Naive thymus-derived CD8-positive, alpha-beta T cell (primary cell): Measurements from ENCODE around the gene SFMBT2. TPM values are rescaled to one million over a fixed set of nuclear protein-coding genes. Genes with fewer than 3 reads are reported as not detected.

Experiments used
- ATAC-seq, 2 donors: fragments of 150-1000 bp; cut with Tn5 transposase in 1 of 2; sonication (Bioruptor Pico), chemical (Tn5 transposase) in 1 of 2; 1 replicate in 1 of 2; 2 replicates in 1 of 2; pipeline ENCODE4 v1.10.0; 2021; ENCODE audit warnings: mild to moderate bottlenecking in 2 of 2, moderate library complexity in 2 of 2
- POLR2A ChIA-PET: fragments of 350-600 bp; sonication (Branson Sonifier 250); formaldehyde crosslinking; loops from one replicate; lab custom pipeline; 2021; ENCODE audit warnings: antibody characterized with exemption; lab: Charles Lee
- DNase-seq, 10 donors: peaks; one replicate each; pipeline versions ENCODE4 v3.0.0 to v3.0.0-alpha.2; 2020 to 2022
- H3K27ac Mint-ChIP-seq, 10 donors: one replicate each; pipeline ENCODE4 v1.8.0; 2020 to 2022; ENCODE audit warnings: mild to moderate bottlenecking in 10 of 10, mixed read lengths in 10 of 10, moderate library complexity in 4 of 10, inconsistent platforms in 1 of 10
- H3K27me3 Mint-ChIP-seq, 5 donors: one replicate each; pipeline ENCODE4 v1.8.0; 2021 to 2022; ENCODE audit warnings: mixed read lengths in 5 of 5
- H3K36me3 Mint-ChIP-seq, 3 donors: one replicate each; pipeline ENCODE4 v1.8.0; 2020 to 2022; ENCODE audit warnings: mixed read lengths in 3 of 3, mild to moderate bottlenecking in 2 of 3, inconsistent platforms in 1 of 3
- H3K4me1 Mint-ChIP-seq, 4 donors: one replicate each; pipeline ENCODE4 v1.8.0; 2021 to 2022; ENCODE audit warnings: mixed read lengths in 4 of 4
- H3K4me3 Mint-ChIP-seq, 10 donors: one replicate each; pipeline ENCODE4 v1.8.0; 2020 to 2022; ENCODE audit warnings: mild to moderate bottlenecking in 10 of 10, mixed read lengths in 10 of 10, moderate library complexity in 6 of 10, inconsistent platforms in 1 of 10
- H3K9me3 Mint-ChIP-seq, 9 donors: one replicate each; pipeline ENCODE4 v1.8.0; 2020 to 2022; ENCODE audit warnings: mixed read lengths in 9 of 9, mild to moderate bottlenecking in 3 of 9, inconsistent platforms in 1 of 9, moderate library complexity in 1 of 9
- polyA plus RNA-seq, 3 donors: library from polyadenylated mRNA; unstranded; fragments of 300-500 nt; fragmentation: Illumina TruSeq; gene quantifications; one replicate each; pipeline ENCODE4 v1.2.3, GENCODE V29; 2021
- total RNA-seq, 8 experiments: library from RNA in 2 of 8; stranded (reverse) in 2 of 8; gene quantifications; one replicate each; pipeline ENCODE4 v1.2.3 and lab custom pipeline; 2021 to 2026

The SFMBT2 gene
- total and polyA plus RNA-seq, 5 experiments from 2014 or later: 2.2 to 31.8 (median 6.7) TPM

- H3K27me3 Mint-ChIP-seq: peaks cover 0 to 2% (median 0%) of the 10 kb centered on the region in 5 donors
- POLR2A ChIA-PET: no interaction called here
- H3K9me3 Mint-ChIP-seq: no peaks in the 10 kb centered on the region
- peaks cover 5 to 22% (median 16%) of the 10 kb centered on the region in 4 donors for H3K4me1 Mint-ChIP-seq
- DNase-seq: no peak
- peaks cover 0 to 6% (median 4%) of the 10 kb centered on the region in 3 donors for H3K36me3 Mint-ChIP-seq
- no peak overlapping the region for H3K27ac Mint-ChIP-seq
- H3K4me3 Mint-ChIP-seq: no peak overlapping the region
- no peak for ATAC-seq
Observed at GRCh38 chr10:7153750-7154149, 257.1 kb downstream of the SFMBT2 start.

GRCh38 chr10:7152982-7153381, 257.9 kb downstream of the SFMBT2 start:
- peaks cover 5 to 18% (median 13%) of the 10 kb centered on the region in 4 donors for H3K4me1 Mint-ChIP-seq
- no peak for ATAC-seq
- no peak for DNase-seq
- peaks cover 0 to 4% (median 1%) of the 10 kb centered on the region in 5 donors for H3K27me3 Mint-ChIP-seq
- H3K9me3 Mint-ChIP-seq: no peaks in the 10 kb centered on the region
- no peak overlapping the region for H3K27ac Mint-ChIP-seq
- POLR2A ChIA-PET: interaction anchor here (1.2 kb wide), 1 partner anchor 72 kb away, joined by 3 read pairs; no protein-coding TSS in a partner anchor
- H3K4me3 Mint-ChIP-seq: no peak overlapping the region
- peaks cover 0 to 4% (median 1%) of the 10 kb centered on the region in 3 donors for H3K36me3 Mint-ChIP-seq

GRCh38 chr10:7152341-7152740, 258.5 kb downstream of the SFMBT2 start:
- Mint-ChIP-seq H3K9me3 (no peaks in the 10 kb centered on the region), H3K4me1 (peaks cover 5 to 11% (median 8%) of the 10 kb centered on the region in 4 donors), H3K27ac (no peak overlapping the region), H3K36me3 (no peaks in the 10 kb centered on the region), H3K4me3 (no peak overlapping the region), H3K27me3 (peaks cover 0 to 4% (median 1%) of the 10 kb centered on the region in 5 donors)
- no peak for ATAC-seq
- no peak for DNase-seq
- POLR2A ChIA-PET: interaction anchor here (1.2 kb wide), 1 partner anchor 73 kb away, joined by 3 read pairs; no protein-coding TSS in a partner anchor

GRCh38 chr10:7151538-7151937, 259.3 kb downstream of the SFMBT2 start:
- H3K27me3 Mint-ChIP-seq: peaks cover 0 to 11% (median 1%) of the 10 kb centered on the region in 5 donors
- DNase-seq: no peak
- no peak for ATAC-seq
- POLR2A ChIA-PET: interaction anchor here (0.7 kb wide), 1 partner anchor 35 kb away, joined by 4 read pairs; no protein-coding TSS in a partner anchor
- H3K36me3 Mint-ChIP-seq: no peaks in the 10 kb centered on the region
- peaks cover 0 to 3% (median under 1%) of the 10 kb centered on the region in 4 donors for H3K4me1 Mint-ChIP-seq
- H3K27ac Mint-ChIP-seq: no peak overlapping the region
- H3K4me3 Mint-ChIP-seq: no peak overlapping the region
- H3K9me3 Mint-ChIP-seq: no peaks in the 10 kb centered on the region

GRCh38 chr10:7150349-7150748, 260.5 kb downstream of the SFMBT2 start:
- Mint-ChIP-seq H3K4me1 (peaks cover 0 to 1% (median 0%) of the 10 kb centered on the region in 4 donors), H3K27ac (no peak overlapping the region), H3K4me3 (no peak overlapping the region), H3K27me3 (peaks cover 0 to 13% (median 1%) of the 10 kb centered on the region in 5 donors), H3K9me3 (no peaks in the 10 kb centered on the region), H3K36me3 (no peaks in the 10 kb centered on the region)
- ATAC-seq: no peak
- POLR2A ChIA-PET: no interaction called here
- DNase-seq: no peak

GRCh38 chr10:7146189-7146588, 264.6 kb downstream of the SFMBT2 start:
- Mint-ChIP-seq H3K4me3 (no peak overlapping the region), H3K27ac (no peak overlapping the region), H3K9me3 (peaks cover 0 to 3% (median 0%) of the 10 kb centered on the region in 9 donors), H3K27me3 (peaks cover 0 to 16% (median 9%) of the 10 kb centered on the region in 5 donors), H3K36me3 (peaks cover 0 to 5% (median 0%) of the 10 kb centered on the region in 3 donors), H3K4me1 (peaks cover 0 to 4% (median 0%) of the 10 kb centered on the region in 4 donors)
- POLR2A ChIA-PET: no interaction called here
- ATAC-seq: no peak
- no peak for DNase-seq

- POLR2A ChIA-PET: no interaction called here
- peaks cover 0 to 8% (median 6%) of the 10 kb centered on the region in 5 donors for H3K27me3 Mint-ChIP-seq
- ATAC-seq (no peak), DNase-seq (no peak)
- no peaks in the 10 kb centered on the region for H3K36me3 Mint-ChIP-seq
- no peaks in the 10 kb centered on the region for H3K9me3 Mint-ChIP-seq
- H3K27ac Mint-ChIP-seq: peak overlapping the region in 3 of 10 donors; percentile 29 to 69 (median 35)
- peaks cover 7 to 12% (median 11%) of the 10 kb centered on the region in 4 donors for H3K4me1 Mint-ChIP-seq
- H3K4me3 Mint-ChIP-seq: no peak overlapping the region
Observed at GRCh38 chr10:7136016-7136415, 274.8 kb downstream of the SFMBT2 start.

- Mint-ChIP-seq H3K36me3 (no peaks in the 10 kb centered on the region), H3K27me3 (peaks cover 0 to 8% (median 6%) of the 10 kb centered on the region in 5 donors), H3K27ac (no peak overlapping the region), H3K9me3 (no peaks in the 10 kb centered on the region), H3K4me3 (no peak overlapping the region), H3K4me1 (peaks cover 7 to 12% (median 11%) of the 10 kb centered on the region in 4 donors)
- ATAC-seq (no peak), DNase-seq (no peak)
- POLR2A ChIA-PET: no interaction called here
Observed at GRCh38 chr10:7135188-7135587, 275.6 kb downstream of the SFMBT2 start.

GRCh38 chr10:7134448-7134847, 276.4 kb downstream of the SFMBT2 start:
- Mint-ChIP-seq H3K9me3 (no peaks in the 10 kb centered on the region), H3K27me3 (peaks cover 0 to 8% (median 6%) of the 10 kb centered on the region in 5 donors), H3K4me3 (peak overlapping the region in 4 of 10 donors; percentile 3 to 63 (median 12)), H3K27ac (peak overlapping the region in 1 of 10 donors; percentile 3), H3K36me3 (no peaks in the 10 kb centered on the region), H3K4me1 (peaks cover 7 to 12% (median 11%) of the 10 kb centered on the region in 4 donors)
- ATAC-seq: peak in 1 of 2 donors; percentile 83
- peak in 3 of 10 donors; percentile 2 to 26 (median 19) for DNase-seq
- POLR2A ChIA-PET: interaction anchor here (0.6 kb wide), 1 partner anchor 1198 kb away, joined by 5 read pairs; no protein-coding TSS in a partner anchor

GRCh38 chr10:7133958-7134357, 276.9 kb downstream of the SFMBT2 start:
- peak overlapping the region in 2 of 10 donors; percentile 5 to 63 for H3K4me3 Mint-ChIP-seq
- ATAC-seq (no peak), DNase-seq (no peak)
- peaks cover 0 to 8% (median 6%) of the 10 kb centered on the region in 5 donors for H3K27me3 Mint-ChIP-seq
- H3K36me3 Mint-ChIP-seq: no peaks in the 10 kb centered on the region
- H3K27ac Mint-ChIP-seq: no peak overlapping the region
- POLR2A ChIA-PET: no interaction called here
- no peaks in the 10 kb centered on the region for H3K9me3 Mint-ChIP-seq
- H3K4me1 Mint-ChIP-seq: peaks cover 7 to 12% (median 11%) of the 10 kb centered on the region in 4 donors

- ATAC-seq: no peak
- POLR2A ChIA-PET: no interaction called here
- Mint-ChIP-seq H3K4me1 (peaks cover 7 to 12% (median 11%) of the 10 kb centered on the region in 4 donors), H3K4me3 (no peak overlapping the region), H3K36me3 (no peaks in the 10 kb centered on the region), H3K27me3 (peaks cover 0 to 8% (median 6%) of the 10 kb centered on the region in 5 donors), H3K27ac (no peak overlapping the region), H3K9me3 (no peaks in the 10 kb centered on the region)
- DNase-seq: no peak
Observed at GRCh38 chr10:7133278-7133677, 277.6 kb downstream of the SFMBT2 start.

- POLR2A ChIA-PET: no interaction called here
- Mint-ChIP-seq H3K27me3 (no peaks in the 10 kb centered on the region), H3K36me3 (no peaks in the 10 kb centered on the region), H3K4me1 (peaks cover 7 to 12% (median 9%) of the 10 kb centered on the region in 4 donors), H3K4me3 (no peak overlapping the region), H3K9me3 (no peaks in the 10 kb centered on the region), H3K27ac (peak overlapping the region in 1 of 10 donors; percentile 22)
- ATAC-seq (no peak), DNase-seq (no peak)
Observed at GRCh38 chr10:7130191-7130911, 280.5 kb downstream of the SFMBT2 start.

GRCh38 chr10:7123774-7124173, 287.1 kb downstream of the SFMBT2 start:
- Mint-ChIP-seq H3K27ac (peak overlapping the region in 3 of 10 donors; percentile 17 to 98 (median 54)), H3K27me3 (peaks cover 0 to 2% (median 0%) of the 10 kb centered on the region in 5 donors), H3K4me1 (peaks cover 2 to 9% (median 7%) of the 10 kb centered on the region in 4 donors), H3K36me3 (no peaks in the 10 kb centered on the region), H3K4me3 (no peak overlapping the region), H3K9me3 (no peaks in the 10 kb centered on the region)
- POLR2A ChIA-PET: interaction anchor here (0.5 to 0.9 kb wide), 3 partner anchors 264 to 395 kb away, joined by 3 to 4 read pairs (median 4); no protein-coding TSS in a partner anchor
- ATAC-seq (no peak), DNase-seq (no peak)
